NCI-H2227 (cell line): Measurements from ENCODE around the gene MARK2.

Experiments used
- DNase-seq: peaks from one replicate; lab custom pipeline; 2025; ENCODE audit not compliant: unreplicated experiment; lab: John Stamatoyannopoulos, UW

The MARK2 gene

DNA sequence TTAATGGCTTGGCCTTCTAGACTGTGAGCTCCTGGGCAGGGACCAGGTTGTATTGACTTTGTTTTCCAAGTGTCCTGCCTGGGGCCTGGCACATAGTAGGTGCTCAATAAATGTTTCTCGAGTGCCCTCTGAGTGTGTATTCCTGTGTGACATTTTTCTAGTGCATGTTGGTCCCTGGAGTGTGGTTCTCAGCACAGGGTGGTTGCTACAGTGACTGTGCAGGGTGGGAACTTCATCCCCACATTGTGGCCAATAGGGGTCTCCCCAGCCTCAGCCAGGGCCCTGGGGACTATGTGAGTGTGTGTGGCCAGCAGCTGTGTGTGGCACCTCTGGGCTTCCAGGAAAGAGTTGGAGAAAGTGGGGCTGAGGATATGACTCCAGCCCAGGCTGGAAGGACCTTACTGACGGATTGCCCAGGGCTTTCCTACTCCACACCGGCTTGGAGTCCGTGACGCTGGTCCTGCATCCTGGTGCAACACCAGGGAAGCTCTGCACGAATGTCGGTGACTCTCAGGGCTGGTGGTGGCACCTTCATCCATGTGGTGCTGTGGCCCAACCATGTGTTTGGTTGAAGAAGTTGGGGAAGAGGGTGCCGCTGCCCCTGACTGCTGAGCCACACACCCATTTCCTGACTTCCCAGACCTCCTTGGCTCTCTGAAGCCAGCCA lies 9.0 kb upstream of the MARK2 start:
- peak; percentile 26 for DNase-seq

DNA sequence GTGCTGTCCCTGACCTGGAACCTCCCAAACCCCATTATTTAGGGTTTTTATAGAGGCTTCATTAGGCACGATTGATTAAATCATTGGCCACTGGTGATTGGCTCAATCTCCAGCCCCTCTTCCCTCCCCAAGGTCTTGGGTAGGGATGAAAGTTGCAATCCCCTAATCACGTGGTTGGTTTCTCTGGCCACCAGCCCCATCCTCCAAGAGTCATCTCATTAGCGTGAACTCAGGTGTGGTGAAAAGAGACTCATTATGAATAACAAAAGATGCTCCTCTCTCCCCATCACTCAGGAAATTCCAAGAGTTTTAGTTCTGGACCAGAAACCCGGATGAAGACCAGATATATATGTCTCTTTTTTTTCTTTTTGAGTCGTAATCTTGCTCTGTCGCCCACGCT lies 7.6 kb upstream of the MARK2 start:
- no peak for DNase-seq

DNA sequence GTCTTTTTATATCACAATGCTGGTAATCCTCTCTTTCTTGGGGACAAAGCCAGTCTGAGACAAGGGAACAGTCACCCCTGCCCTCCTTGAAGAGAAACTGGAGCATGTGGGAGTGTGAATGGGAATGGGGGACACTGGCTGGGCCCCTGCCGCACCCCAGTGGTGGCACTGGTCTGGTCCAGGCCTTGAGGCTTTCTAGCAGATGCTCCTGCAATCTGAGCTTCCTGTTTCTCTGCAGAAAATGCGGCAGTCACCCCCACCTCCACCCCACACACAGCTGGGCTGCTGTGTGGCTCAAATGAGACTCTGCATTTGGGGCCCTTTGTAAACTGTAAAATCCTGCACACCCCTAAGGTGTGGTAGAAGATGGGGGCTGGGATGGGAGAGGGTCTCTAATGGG lies 6.6 kb upstream of the MARK2 start:
- no peak for DNase-seq

DNA sequence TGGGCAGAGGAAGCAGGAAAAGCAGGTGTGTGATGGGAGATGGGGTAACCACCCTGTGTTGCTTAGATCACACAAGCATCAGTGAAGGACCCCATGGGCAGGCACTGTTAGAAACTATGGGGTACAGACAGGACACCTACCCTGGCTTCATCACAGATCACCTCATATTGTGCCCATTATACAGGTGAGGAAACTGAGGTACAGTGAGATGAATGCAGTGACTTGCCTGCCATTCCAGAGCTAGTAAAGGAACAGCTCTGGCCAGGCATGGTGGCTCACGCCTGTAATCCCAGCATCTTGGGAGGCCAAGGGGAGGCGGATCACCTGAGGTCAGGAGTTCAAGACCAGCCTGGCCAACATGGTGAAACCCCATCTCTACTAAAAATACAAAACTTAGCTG lies 5.9 kb upstream of the MARK2 start:
- no peak for DNase-seq

DNA sequence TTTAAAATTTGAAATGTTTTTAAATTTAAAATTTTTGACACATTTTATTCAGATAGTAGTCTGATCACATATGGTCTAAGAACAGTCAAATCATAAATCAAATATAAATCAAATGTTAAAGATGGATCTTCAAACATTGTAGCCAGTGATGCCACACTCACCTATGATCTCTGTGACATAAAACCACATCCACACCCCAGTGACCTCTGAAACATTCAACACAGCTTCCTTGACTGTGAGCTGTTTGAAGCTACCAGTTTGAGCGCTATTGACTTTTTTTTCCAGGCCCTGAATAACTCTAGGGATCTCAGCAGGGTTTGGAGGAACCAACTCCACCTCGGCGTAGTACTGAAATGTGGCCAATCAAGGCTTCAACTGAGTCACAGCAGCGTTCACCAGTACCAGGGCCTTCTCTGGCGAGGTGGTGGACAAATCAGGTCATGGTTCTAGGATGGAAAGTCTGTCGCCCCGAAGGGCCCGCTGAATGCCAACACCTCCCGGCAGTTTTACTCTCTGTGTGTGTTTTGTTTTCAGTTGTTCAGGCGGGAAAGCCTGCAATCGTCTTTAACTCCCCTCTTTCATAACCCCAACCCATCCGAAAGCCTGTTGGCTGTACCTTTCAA lies 4.3 kb upstream of the MARK2 start:
- no peak for DNase-seq

DNA sequence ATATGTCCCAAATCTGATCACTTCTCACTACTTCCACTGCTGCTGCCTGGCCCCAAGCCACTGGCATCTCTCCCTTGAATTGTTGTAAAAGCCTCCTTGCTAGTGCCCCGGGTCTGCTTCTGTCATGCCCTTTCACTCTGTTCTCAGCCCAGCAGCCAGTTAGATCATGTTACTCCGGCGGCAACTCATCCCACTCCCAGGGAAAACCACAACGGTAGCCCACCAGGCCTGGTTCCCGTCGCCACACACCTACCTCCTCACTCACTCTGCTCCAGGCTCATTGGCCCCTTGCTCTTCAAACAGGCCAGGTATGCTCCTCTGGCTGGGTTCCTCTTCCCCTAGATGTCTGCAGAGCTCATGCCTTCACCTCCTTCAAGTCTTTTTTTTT lies 3.8 kb upstream of the MARK2 start:
- DNase-seq = no peak

DNA sequence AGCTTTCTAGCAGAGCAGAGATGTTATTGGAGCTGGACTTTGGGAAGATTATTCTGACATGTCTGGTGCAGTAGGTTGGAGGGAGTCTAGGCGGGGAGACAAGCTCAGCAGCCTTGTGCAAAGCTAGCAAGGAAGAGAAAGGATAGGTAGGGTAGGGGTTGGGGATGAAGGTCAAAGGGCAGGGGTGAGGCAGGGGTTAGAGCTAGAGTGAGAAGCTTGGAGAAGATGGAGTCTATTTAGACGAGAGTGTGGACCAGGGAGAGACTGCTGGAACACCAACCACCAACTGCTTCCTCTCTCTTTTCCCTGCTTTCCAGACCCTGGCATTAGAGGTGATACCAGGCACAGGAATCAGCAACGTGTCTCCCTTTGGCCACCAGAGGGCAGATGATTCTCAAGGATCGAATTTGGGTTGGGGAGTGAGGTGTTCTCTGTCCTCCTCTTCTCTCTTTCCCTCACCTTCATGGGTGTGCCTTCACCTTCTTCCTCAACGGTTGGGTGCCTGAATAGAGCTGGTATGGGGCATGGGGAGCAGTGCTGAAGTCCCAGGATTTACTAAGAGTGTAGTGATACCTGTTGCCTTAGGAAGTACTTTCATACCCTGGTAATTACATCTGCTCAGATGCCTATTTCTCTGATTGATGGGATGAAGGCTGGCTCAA lies 1.8 kb upstream of the MARK2 start:
- DNase-seq = peak; percentile 90

DNA sequence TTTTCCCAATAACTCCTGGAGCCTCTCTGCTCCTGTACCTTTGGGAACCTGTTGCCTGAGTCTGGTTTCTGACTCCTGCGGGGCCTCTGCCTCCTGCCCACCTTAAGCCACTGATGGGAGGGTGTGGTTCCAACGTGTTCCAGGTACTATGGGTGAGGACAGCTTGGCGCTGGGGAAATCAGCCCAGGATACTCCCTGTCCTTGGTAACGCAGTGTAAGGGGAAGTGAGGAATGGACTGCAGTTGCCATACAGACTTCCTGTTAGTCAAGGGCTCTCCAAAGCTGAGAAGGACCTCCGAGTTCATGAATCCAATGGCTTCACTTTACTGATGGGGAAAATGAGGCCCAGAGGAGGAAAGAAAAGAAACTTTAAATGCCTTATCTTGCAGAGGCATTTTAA lies 1.2 kb upstream of the MARK2 start:
- DNase-seq = no peak

DNA sequence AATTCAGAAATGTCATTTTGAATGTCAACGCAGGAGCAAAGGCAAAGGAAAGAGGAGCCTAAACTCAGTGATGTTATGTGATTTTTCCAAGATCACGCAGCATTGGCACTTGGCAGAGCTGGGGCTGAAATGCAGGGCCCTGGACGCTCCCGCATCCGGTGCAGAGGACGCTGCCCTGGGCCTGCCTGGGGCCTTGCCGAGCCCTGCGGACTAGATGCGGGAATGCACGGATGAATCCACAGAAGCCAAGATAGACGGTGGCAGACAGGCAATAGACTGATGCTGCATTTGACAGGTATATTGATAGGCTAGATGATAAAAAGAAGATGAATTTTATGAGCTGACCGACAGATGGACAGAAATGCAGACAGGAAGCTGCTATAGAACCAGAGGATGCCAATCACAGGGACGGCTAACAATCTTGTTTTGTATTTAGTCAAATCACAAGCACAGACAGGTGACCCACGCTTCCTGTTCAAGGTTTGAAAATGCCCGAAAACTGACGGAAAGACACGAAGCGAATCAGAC lies 696 bp upstream of the MARK2 start:
- DNase-seq = peak; percentile 48

DNA sequence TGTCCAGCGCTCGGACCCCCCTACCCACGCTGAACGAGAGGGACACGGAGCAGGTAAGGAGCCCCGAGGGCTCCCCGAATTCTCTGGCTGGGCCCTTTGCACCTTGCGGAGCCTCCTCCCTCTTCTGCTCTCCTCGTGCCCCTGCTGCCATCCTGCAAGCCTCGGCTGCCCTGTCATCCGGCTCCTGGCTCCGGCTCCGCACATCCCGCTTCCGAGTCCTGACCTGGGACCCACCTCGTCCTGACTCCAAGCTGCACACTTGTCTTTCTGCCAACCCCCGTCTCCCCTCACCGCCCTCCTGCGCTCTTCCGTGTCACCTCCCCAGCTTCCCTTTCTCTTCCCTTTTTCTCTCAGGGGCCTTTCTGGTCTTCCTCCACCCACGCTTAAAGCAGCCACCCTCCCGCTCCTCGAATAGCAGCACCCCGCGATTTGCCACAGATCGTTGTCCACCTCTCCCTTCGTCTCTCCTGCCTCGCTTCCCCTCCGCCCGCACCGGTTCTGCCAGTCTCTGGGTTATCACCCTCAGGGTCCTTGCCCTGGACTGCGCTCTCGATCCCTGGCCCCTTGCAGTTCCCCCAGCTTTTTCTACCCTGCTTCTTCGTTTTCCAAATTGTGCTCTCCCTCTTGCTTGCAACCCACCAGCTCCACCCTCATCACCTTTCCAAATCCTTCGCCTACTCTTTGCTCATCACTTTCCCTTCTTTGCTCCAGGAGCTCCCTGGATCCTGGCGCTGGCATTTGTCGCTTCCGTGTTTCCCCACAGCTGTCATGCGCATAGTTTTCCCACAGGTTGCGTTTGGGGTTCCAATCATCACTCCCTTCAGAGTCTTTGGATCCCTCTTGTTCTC lies 822 bp downstream of the MARK2 start:
- no peak for DNase-seq

DNA sequence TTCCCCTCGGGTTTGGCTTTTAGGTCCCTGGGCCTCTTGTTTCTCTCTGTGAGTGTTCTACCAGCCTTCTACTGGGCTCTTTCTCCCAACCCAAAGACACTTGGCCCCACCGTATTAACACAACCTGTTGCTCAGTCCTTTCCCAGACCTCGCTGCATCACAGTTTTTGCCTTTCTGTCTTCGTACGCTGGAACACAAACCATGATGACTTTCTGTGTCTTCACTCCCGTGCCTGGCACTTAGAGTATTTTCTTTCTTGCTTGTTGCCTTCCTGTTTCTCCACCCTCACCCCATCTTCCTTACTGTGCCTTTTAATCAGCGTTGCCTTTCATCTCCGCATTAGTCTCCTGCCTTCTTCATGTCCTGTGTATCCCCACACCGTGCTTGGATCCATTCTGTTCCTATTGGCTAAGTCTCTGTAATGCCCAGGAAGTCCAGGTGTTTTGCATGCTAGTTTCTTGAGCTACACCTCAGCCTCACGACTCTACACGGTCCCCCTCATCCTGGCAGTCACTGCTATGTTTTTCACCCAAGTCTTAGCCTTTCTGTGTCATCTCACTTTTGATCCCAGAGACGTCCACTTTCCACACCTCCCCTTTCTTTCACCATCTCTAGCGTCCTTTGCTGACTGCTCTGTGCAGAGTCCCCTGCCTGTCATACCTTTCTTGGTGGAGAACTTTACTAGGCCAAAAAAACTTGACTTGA lies 1.6 kb downstream of the MARK2 start:
- DNase-seq = no peak

DNA sequence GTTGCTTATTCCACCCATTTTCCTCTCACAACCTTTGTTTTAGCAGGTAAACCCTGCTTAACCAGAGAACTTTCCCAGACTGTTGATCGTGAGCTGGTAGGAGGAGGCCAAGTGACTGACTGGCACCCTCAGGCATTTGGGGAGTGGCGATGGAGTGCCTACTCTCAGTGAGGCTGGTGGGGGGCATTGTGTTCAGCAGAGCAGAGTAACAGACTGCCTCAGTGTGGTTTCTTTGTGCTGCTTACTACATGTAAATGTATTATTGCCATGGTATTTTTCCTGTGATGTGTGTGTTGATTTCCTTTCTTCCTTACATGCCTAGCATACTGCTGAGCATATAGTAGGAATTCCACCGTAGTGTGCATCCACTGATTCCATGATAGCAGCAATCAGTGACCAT lies 2.6 kb downstream of the MARK2 start:
- DNase-seq = no peak

DNA sequence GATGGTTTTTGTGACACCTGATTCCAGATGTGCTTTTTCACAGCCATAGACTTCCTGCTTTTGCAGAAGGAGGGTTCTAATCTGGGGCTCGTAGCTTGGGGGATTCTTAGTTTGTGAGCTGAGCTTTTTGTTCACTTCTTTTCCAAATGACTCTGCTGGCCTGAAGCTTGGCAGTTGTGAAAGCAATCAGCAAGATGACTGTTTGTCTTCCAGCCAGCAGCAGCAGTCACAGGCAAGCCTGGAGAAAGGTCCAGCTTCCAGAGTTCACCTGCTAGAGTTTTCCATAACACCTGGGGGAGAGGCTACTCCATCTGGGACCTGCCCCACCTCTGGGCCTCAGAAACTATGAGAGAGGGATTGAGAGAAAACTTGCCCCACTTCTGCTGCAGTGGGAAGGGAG lies 4.1 kb downstream of the MARK2 start:
- DNase-seq = no peak

DNA sequence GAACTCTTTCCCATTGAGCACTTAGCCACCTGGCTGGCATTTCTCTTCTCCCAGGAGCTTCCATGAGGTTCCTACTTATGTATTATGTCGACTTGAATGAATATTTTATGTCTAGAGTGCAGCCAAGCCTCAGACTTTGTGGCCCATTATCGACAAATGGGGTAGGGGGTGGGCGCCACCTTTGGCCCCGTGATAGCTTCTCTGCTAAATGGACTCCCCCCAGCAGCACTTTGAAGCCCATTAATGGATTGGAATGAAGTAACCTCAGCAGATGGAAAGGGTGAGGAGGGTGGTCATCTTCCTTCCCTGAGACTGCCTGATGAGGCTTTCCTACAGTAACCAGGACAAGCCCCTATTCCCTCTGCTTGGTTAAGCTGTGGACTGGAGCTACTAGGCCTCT lies 5.9 kb downstream of the MARK2 start:
- no peak for DNase-seq

DNA sequence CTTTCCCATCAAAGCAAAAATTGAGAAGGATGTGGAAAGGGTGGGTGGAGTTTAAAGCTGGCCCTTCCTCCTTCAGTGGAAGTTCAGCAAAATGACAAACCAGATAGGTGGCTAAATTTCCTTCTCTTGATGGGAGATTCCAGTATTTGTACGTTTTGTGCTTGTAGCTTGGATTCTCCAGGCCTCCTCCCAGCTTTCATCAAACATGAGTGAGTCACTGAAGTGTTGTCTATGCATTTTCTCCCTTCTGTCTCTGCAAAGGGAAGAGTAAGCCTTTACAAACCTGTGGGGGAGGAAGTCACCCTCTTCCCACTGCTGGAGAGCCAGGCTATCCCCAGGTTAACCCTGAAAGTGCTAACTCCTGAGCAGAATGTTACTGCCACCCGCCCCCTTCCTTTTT lies 6.4 kb downstream of the MARK2 start:
- DNase-seq = no peak

DNA sequence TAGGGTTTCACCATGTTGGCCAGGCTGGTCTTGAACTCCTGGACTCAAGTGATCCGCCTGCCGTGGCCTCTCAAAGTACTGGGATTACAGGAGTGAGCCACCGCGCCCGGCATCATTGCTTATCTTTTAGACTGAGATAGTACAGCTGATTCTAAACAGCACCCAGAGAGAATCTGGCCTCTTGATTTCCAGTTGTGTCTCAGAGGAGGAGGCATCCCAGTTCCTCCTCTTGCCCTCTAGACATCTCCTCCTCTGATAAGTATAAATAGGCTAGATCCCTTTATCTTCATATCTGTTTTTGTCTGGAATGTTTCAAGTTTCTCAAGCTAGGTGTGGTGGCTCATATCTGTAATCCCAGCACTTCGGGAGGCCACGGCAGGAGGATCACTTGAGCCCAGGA lies 7.0 kb downstream of the MARK2 start:
- DNase-seq = no peak

DNA sequence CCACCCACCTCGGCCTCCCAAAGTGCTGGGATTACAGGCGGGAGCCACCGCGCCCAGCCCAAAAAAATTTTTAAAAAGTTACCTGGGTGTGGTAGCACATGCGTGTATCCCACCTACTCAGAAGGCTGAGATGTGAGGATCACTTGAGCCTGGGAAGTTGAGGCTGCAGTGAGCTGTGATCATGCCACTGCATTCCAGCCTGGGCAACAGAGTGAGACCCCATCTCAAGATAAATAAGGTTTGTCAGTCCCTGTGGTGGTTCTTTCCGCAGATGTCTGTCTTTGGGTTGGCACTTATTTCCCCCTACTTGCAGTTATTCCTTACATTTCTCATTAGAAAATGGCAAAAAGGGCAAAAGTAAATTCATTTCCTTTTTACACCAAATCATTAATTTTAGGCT lies 8.0 kb downstream of the MARK2 start:
- DNase-seq = no peak

DNA sequence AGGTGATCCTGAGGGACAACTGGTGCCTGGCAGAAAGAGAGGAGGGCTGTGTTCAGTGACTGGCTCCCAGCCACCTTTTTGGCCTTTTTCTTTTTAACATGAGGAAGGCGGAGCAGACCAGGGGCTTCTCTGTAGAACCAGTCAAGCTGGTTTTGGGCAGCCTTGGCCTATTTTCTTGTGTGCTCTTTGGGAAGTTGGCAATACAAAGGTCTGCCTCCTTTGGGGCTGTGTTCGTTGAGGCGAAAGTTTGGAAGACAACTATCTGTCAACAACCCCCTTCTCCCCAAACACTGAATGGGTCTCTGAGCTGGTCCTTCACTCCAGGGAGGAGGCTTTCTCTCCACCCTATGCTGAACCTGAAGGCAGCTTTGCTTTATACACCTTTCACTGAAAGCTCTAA lies 8.5 kb downstream of the MARK2 start:
- no peak for DNase-seq

DNA sequence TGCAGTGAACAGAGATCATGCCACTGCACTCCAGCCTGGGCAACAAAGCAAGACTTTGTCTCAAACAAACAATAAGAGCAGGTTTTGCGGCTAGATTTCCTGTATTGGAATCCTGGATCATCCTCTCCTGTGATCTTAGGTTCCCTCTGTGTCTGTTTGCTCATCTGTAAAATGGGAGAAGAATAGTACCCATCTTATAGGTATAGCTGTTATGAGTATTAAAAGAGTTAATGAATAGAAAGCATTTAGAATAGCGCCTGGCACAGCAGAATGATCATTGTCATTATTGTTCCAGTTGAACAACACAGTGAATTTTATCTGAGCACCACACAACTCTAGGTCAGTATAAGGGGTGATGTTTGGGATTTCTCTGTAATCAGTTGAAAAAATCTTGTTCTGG lies 10.8 kb downstream of the MARK2 start:
- DNase-seq = no peak

DNA sequence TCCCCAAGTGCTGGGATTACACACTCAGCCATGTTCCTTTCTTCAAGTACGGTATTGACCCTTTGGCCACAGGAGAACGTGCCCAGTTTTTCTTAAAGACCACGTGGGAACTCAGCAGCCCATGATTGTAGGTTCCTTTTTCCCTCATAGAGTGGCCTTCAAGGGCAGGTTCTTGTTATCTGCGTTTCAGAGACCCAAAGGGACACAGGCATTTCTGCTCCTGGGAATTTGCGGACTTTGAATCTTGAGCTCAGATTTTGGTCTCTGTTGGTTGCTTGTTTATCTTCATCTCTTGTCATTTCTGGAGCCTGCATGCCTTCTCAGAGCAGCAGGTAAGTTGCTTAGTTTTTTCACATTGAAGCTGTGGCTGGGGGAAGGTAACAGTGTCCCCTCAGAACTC lies 12.0 kb downstream of the MARK2 start:
- DNase-seq = no peak

DNA sequence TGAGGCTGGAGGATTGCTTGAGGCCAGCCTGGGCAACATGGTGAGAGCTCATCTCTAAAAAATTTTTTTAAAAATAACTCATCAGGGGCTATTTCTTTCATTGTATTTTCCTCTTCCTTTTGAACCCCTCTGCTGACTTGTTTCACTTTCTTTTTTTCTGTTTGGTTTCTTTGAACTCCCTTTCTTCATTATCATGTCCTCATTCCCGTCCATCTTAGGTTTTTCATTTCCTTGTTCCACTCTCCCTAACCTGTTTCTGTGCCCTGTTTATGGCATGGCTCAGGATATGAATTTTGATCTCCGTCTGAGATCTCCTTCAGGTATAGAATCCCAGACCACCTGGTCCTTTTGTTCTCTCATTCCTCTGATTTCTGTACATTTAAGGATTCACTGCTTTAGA lies 12.5 kb downstream of the MARK2 start:
- no peak for DNase-seq
